Rectal smooth muscle tissue (tissue), 1 donor: ENCODE results near the gene ARL13B.

Experiments
- H3K27ac ChIP-seq: one replicate; pipeline ENCODE4 v1.7.0; 2013; ENCODE audit warnings: low read depth, low read length, inconsistent platforms
- H3K27me3 ChIP-seq: one replicate; pipeline ENCODE4 v1.7.0; 2013; ENCODE audit warnings: low read length; ENCODE audit not compliant: control insufficient read depth, insufficient read depth
- H3K36me3 ChIP-seq: one replicate; pipeline ENCODE4 v1.7.0; 2013; ENCODE audit warnings: low read length; ENCODE audit not compliant: control insufficient read depth, insufficient read depth
- H3K4me1 ChIP-seq: one replicate; pipeline ENCODE4 v1.7.0; 2013; ENCODE audit warnings: low read length; ENCODE audit not compliant: control insufficient read depth, insufficient read depth
- H3K4me3 ChIP-seq: one replicate; pipeline ENCODE4 v1.7.0; 2013; ENCODE audit warnings: low read length
- H3K9ac ChIP-seq: one replicate; pipeline ENCODE4 v1.7.0; 2013; ENCODE audit warnings: low read length

The ARL13B gene

DNA sequence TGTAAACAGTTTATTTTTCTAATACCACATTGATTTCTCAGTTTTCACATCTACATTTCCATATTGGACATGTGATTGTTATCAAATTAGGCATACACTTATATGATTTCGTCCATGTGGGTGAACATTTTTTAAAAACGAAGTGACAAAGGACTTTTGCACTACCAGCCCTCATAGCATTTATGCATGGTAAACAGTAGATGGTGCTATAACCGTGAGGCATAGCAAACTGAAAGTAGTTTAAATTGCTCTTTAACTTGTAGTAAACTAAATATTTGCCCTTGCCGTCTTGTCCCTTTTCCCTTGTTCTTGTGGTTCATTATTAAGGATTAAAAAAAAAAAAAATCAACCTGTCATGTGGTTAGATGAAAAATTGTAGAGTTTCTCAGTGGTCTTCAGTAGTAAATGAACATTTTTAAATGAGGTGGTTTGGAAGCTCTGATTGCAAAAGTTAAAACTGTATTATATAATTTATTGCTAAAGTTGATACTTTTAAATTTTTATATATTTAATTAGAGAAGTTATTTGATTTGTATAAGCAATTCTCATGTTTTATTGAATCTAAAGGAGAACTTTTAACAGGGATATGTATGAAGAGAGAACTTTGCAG is 24.5 kb downstream of the ARL13B start:
- H3K27me3 ChIP-seq: no peaks in the 10 kb centered on the region
- H3K4me1 ChIP-seq: no peaks in the 10 kb centered on the region
- H3K4me3 ChIP-seq: peak overlapping the region; percentile 46
- no peaks in the 10 kb centered on the region for H3K36me3 ChIP-seq
- no peak overlapping the region for H3K9ac ChIP-seq
- H3K27ac ChIP-seq: no peak overlapping the region

DNA sequence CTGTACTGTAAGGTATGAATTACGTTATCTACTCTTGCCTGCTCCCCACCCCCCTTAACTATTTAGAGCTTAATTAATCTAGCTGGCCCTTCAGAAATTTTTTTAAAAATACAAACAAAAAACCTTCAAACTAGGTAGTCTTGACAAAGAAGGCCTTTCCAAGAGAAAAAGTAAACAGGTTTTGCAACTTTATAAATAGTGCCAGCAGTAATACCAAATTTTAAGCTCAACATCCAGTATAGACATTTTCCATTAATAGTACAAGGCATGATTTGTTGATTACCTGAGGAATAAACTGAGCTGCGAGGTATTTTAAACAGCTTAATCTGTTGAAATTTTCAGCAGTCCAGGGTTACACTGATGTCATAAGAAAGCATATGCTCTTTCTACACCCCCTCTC is 28.3 kb downstream of the ARL13B start:
- H3K9ac ChIP-seq: no peak overlapping the region
- H3K27me3 ChIP-seq: no peaks in the 10 kb centered on the region

DNA sequence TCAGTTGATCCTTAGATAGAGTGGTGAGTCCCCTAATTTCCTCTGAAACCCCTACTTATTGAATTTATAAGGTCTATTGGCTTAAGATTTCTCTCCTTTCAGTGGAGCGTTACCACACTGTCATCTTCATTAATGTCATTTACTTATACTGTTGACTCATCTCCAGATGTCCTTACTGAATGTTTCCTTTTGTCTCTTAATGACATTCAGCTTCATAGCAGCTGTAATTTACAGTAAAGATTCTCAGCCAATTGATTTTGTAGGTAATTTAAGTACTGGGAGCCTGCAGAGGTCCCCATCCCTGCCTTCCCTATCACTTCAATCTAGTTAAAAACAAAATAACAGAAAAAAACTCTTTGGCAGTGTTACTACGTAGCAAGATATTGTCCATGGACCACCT is 29.7 kb downstream of the ARL13B start:
- H3K27me3 ChIP-seq: no peaks in the 10 kb centered on the region
- H3K27ac ChIP-seq: no peak overlapping the region
- H3K9ac ChIP-seq: no peak overlapping the region
- H3K4me3 ChIP-seq: no peak overlapping the region
- H3K4me1 ChIP-seq: no peaks in the 10 kb centered on the region
- no peaks in the 10 kb centered on the region for H3K36me3 ChIP-seq

More for the DNA sequence above, 28.3 kb downstream of the ARL13B start:
- Histone ChIP-seq H3K4me3 (no peak overlapping the region), H3K4me1 (no peaks in the 10 kb centered on the region), H3K36me3 (no peaks in the 10 kb centered on the region), H3K27ac (no peak overlapping the region)

DNA sequence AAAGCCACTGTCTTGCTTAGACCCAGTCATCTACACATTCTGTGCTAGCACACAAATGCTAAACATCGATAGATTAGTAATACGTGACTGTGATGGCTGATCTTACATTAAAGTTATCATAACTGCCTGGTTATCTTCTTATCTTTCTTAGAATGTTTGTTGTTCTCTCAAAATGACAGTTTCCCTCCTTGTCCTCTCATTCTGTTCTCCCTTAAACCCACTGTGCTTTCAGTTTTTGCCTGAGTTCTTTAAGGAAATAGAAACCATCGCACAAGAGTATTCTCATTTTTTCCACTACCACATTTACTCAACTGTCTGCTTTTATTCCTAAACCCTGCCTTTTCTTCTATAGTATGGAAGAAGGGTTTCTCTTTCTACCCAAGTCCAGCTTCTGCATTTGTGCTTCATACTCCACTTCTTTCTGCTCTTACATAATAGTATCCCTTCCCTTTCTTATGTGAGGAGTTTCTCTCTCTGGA is 31.3 kb downstream of the ARL13B start:
- no peak overlapping the region for H3K27ac ChIP-seq
- no peak overlapping the region for H3K9ac ChIP-seq
- H3K36me3 ChIP-seq: no peaks in the 10 kb centered on the region
- no peaks in the 10 kb centered on the region for H3K4me1 ChIP-seq
- H3K4me3 ChIP-seq: no peak overlapping the region
- no peaks in the 10 kb centered on the region for H3K27me3 ChIP-seq

DNA sequence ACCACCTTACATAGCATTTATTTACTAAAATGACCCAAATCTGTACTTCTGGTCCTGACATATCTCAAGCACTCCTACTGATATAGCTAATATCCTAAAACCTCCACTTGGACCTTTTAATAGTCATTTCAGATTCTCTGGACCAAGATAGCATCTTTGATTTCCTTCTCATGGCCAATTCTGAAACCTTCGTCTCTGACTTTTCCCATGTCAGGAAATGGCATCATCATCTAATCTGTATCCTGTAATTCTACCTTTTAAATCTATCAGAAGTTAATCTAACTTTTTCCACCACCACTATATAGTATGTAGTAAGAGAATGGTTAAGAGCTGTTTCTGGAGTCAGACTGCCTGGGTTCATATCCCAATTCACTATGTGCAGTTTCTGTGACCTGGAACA is 32.2 kb downstream of the ARL13B start:
- Histone ChIP-seq H3K36me3 (no peaks in the 10 kb centered on the region), H3K4me1 (no peaks in the 10 kb centered on the region), H3K4me3 (no peak overlapping the region), H3K27me3 (no peaks in the 10 kb centered on the region), H3K9ac (no peak overlapping the region), H3K27ac (no peak overlapping the region)

DNA sequence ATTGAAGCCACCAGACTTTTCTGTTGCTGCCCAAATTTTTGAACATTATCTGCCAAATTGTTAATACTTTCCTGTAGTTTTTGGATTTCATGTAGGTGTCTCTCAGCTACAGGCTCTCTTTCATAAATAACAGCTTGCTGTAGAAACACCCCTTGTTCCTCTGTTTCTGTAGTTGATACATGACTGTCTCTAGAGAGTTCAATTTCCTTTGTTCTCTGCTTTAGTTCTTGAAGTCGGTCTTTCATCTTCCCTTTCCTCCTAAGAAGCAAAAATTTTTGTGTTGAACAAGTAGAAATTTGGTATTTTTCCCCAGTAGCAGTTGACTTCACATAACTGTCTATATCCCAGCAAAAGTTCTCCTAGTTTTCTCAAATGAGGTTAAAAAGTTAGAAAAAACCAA is 35.1 kb downstream of the ARL13B start:
- Histone ChIP-seq H3K4me3 (no peak overlapping the region), H3K36me3 (no peaks in the 10 kb centered on the region), H3K4me1 (no peaks in the 10 kb centered on the region), H3K27me3 (no peaks in the 10 kb centered on the region), H3K27ac (no peak overlapping the region), H3K9ac (no peak overlapping the region)

DNA sequence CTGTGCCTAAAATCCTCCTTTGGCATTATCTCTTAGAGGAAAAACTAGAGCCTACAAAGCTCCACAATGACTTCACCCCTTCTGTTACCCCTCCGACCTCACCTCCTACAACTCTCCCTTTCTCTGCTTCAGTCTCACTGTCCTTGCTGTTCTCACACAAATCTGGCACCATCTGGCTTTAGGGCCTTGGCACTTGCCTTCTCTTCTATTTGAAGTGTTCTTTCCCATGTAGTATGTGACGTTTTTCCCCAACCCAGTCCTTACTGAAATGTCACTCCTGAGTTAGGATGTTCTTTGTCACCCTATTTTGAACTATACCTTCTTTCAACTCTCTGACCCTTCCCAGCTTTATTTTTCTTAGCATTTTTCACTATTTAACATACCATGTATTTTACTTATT is 39.7 kb downstream of the ARL13B start:
- no peaks in the 10 kb centered on the region for H3K4me1 ChIP-seq
- no peaks in the 10 kb centered on the region for H3K27me3 ChIP-seq
- no peak overlapping the region for H3K4me3 ChIP-seq

DNA sequence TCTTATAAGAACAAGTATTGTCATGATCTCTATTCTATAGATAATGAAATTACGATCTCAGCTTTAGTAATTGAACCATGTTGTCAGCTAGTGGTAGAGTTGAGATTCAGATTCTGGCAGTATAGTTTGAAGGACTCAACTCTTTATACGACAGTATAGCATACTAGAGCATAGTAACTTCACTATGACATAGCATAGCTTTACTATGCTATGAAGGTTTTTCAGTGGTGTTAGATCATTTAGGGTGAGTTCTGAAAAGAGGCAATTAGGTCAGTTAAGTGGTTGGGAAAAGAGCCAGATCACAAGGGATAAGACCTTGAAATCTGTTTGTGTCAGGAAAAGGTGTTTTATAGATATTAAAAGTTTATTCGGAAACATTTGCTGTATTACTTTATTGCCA is 40.3 kb downstream of the ARL13B start:
- Histone ChIP-seq H3K9ac (no peak overlapping the region), H3K27me3 (no peaks in the 10 kb centered on the region), H3K27ac (no peak overlapping the region), H3K4me3 (no peak overlapping the region), H3K36me3 (no peaks in the 10 kb centered on the region), H3K4me1 (no peaks in the 10 kb centered on the region)

More for the DNA sequence above, 39.7 kb downstream of the ARL13B start:
- Histone ChIP-seq H3K9ac (no peak overlapping the region), H3K36me3 (no peaks in the 10 kb centered on the region), H3K27ac (no peak overlapping the region)

DNA sequence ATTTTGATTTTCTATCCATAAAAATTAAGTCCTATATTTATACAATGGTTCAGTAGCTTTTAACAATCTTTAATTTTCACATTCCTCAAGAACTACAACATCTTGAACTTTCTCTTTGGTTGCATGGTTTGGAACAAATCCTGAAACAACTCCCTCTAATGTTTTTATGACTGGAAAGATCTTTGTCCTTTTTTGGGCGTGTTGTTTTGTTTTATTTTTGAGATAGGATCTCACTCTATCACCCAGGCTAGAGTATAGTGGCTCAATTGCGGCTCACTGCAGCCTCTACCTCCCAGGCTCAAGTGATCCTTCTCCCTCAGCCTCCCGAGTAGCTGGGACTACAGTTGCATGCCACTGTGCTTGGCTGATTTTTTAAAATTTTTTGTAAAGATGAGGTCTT is 44.4 kb downstream of the ARL13B start:
- Histone ChIP-seq H3K27ac (no peak overlapping the region), H3K9ac (no peak overlapping the region), H3K27me3 (no peaks in the 10 kb centered on the region), H3K4me3 (no peak overlapping the region), H3K36me3 (no peaks in the 10 kb centered on the region), H3K4me1 (no peaks in the 10 kb centered on the region)

DNA sequence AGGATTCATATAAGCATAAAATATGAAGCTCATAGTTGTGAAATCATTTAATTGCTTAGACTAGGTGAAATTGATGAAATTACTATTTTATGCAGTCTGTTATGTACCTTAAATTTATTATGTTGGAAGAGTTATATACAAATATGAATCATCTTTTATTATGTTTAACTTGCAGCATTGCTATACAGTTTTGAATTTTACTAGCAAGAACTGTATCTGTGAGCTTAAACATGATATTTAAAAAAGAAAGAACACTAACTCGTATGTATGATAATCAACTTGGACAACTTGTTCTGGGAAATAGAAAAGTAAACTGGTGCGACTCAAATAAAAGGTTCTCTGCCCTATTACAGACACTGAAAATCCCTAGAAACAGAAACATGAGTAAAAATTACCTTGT is 46.7 kb downstream of the ARL13B start:
- Histone ChIP-seq H3K4me3 (no peak overlapping the region), H3K4me1 (no peaks in the 10 kb centered on the region), H3K36me3 (no peaks in the 10 kb centered on the region), H3K9ac (no peak overlapping the region), H3K27ac (no peak overlapping the region), H3K27me3 (no peaks in the 10 kb centered on the region)

DNA sequence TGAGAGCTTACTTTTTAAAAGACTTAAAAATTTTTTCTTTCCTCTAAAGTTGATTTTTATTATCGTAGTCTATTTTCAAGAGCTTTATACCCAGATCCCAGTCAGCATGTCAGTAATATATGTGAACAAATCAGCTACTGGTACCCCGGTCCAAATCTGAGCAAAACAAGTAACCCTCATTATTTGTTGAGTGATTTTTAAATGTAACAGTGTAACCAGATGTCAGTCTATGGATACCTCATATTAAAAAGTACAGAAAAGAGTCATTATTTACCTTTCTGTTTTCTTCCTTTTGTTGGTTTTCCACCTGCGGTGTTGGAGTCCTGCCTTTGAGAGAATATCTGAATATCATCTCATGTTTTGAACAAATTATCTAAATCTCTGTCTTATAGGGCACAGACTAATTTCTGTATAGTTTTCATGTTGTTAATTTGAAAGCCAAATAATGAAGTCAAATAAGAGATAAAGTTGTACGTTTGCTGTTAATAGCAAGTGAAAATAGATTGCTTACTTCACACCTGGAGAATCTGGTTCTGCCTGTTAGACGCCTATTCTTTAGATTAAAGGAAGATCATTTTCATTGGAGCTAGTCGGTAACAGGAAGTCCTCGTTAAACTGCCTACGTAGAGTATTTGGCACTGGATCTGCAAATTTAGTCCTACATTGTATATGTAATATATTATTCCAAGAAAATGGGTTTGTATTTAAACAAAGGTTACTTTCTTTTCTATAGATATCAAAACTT is 48.3 kb downstream of the ARL13B start, which contains the start of gene STX19:
Gene STX19, minus strand, starts transcription at position 505 of the 745 bp plus-strand sequence. CDS start 13,328 bp downstream, outside the sequence.
- Histone ChIP-seq H3K36me3 (no peaks in the 10 kb centered on the region), H3K27ac (no peak within 1 kb of the TSS), H3K4me3 (peak within 1 kb of the TSS; percentile 15), H3K4me1 (no peaks in the 10 kb centered on the region), H3K9ac (no peak within 1 kb of the TSS), H3K27me3 (no peaks in the 10 kb centered on the region)

DNA sequence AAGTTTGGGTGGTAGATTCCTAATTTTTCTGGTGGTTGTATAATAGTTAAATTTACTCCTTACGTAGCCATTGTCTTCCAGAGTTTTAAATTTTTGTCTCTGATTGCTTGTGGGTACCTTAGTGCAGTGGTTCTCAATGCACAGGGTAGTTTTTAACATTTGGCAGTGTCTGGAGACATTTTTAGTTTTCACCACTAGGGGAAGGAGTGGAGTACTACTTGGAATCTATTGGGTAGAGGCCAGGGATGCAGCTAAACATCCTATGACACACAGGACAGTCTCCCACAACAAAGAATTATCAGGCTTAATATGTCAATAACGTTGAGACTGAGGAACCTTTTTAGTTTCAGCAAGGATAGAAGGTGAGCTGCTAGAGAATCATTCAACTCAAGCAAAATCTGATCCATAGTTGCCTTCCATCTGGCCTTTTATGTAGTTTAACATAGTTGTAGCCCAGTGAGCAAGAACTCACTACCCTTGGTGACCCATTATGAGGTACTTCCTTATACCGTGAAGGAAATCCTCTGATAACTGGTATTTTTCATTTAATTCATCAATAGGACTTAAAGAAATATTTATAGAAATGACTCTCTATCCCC is 57.1 kb downstream of the ARL13B start:
- Histone ChIP-seq H3K27me3 (no peaks in the 10 kb centered on the region), H3K27ac (no peak overlapping the region), H3K36me3 (no peaks in the 10 kb centered on the region), H3K4me1 (no peaks in the 10 kb centered on the region), H3K9ac (no peak overlapping the region), H3K4me3 (no peak overlapping the region)
